ENCODE data around the gene SUN1. TPM values are rescaled to one million over a fixed set of nuclear protein-coding genes. Genes with fewer than 3 reads are reported as not detected.
A peak's percentile ranks its signal among the peaks of the same experiment; 100 is the strongest.
"Not testable (repeated sequence)": the region's sequence is repeated elsewhere in the genome, so short reads cannot be mapped to it uniquely, and the experiment has no call there.

SUN1 gene, protein sequence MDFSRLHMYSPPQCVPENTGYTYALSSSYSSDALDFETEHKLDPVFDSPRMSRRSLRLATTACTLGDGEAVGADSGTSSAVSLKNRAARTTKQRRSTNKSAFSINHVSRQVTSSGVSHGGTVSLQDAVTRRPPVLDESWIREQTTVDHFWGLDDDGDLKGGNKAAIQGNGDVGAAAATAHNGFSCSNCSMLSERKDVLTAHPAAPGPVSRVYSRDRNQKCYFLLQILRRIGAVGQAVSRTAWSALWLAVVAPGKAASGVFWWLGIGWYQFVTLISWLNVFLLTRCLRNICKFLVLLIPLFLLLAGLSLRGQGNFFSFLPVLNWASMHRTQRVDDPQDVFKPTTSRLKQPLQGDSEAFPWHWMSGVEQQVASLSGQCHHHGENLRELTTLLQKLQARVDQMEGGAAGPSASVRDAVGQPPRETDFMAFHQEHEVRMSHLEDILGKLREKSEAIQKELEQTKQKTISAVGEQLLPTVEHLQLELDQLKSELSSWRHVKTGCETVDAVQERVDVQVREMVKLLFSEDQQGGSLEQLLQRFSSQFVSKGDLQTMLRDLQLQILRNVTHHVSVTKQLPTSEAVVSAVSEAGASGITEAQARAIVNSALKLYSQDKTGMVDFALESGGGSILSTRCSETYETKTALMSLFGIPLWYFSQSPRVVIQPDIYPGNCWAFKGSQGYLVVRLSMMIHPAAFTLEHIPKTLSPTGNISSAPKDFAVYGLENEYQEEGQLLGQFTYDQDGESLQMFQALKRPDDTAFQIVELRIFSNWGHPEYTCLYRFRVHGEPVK
- 100 to 1,000 TPM in 1 of 2 donors, 10 to 100 TPM in 1; 46.4 to 103 TPM for total RNA-seq

DNA sequence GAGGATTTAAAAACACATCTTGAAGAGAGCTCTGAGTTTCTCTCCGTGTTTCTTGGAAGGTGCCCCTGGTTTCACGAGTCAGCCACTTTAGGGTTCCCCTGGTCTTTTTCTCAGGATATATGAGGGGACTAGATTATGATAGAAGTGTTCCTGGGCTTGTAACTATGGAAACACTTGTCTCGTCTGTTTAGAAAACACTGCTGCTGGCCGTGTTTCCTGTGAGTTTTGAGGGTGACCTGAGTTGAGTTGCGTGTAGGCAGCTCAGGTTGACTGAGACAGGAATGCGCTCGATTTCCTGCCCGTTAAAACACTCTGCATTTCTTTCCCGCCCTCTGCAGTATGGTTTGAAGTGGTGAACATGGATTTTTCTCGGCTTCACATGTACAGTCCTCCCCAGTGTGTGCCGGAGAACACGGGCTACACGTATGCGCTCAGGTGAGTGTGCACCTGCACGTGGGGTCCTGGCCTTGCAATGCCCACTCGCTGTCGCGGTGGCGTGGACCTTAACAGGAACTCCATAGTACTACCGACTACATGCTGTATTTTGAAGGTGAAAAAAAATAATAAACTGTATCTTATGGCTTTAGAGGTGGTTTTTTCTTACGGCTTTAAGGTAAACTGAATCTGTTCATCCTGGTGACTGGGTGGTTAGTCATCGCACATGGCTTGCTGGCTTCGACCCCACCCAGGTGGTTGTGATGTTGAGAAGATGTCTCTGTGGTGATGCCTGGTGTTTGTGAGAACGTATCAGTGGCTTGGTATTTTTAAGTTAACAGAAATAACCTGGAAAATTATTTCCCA is at the start of gene SUN1:
Gene SUN1 (plus strand): TSS at position 310 of the 801 bp plus-strand sequence. CDS start 49 bp downstream, at position 359.
- H3K27ac Mint-ChIP-seq: peak within 1 kb of the TSS; percentile 95
- H3K36me3 Mint-ChIP-seq (ENCODE audit: low read depth): peaks cover 44% of the 10 kb centered on the region
- peak; percentile 80 for ATAC-seq (replicated peaks)
- peaks cover 38% of the 10 kb centered on the region for H3K4me1 Mint-ChIP-seq
- no peaks in the 10 kb centered on the region for H3K9me3 Mint-ChIP-seq
- no peaks in the 10 kb centered on the region for H3K27me3 Mint-ChIP-seq
- peak within 1 kb of the TSS; percentile 80 for H3K4me3 Mint-ChIP-seq

DNA sequence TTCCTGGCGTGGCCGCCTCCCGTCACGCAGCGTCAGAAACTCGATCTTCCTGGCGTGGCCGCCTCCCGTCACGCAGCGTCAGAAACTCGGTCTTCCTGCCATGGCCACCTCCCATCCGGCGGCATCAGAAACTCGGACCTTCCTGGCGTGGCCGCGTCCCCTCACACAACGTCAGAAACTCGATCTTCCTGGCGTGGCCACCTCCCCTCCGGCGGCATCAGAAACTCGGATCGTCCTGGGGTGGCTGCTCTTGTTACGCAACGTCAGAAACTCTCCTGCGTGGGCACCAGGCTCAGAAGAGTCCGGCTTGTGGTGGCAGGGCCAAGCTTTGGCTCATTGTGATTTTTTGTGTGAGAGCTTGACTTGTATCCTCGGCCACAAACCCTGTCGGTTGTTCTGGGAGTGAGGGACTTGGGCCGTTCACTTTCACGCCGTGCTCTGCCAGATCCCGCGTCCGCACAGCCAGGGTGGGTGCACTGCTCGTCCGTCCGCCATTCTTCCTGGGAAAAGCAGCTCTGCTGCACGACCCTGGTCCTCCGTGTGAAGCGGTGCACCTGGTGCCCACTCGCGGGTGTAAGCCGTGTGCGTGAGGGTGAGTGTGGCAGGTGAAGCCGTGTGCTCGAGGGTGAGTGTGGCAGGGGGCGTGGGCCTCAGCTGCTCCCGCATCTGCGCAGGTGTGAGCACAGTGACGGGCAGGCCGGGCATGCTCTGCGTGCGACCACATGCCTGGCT is 49.4 kb upstream of the SUN1 start:
- no peaks in the 10 kb centered on the region for H3K9me3 Mint-ChIP-seq
- no peaks in the 10 kb centered on the region for H3K4me1 Mint-ChIP-seq
- no peak overlapping the region for H3K4me3 Mint-ChIP-seq
- H3K27ac Mint-ChIP-seq: no peak overlapping the region
- H3K36me3 Mint-ChIP-seq (ENCODE audit: low read depth): peaks cover 54% of the 10 kb centered on the region
- no peaks in the 10 kb centered on the region for H3K27me3 Mint-ChIP-seq
- no peak for ATAC-seq (replicated peaks)

DNA sequence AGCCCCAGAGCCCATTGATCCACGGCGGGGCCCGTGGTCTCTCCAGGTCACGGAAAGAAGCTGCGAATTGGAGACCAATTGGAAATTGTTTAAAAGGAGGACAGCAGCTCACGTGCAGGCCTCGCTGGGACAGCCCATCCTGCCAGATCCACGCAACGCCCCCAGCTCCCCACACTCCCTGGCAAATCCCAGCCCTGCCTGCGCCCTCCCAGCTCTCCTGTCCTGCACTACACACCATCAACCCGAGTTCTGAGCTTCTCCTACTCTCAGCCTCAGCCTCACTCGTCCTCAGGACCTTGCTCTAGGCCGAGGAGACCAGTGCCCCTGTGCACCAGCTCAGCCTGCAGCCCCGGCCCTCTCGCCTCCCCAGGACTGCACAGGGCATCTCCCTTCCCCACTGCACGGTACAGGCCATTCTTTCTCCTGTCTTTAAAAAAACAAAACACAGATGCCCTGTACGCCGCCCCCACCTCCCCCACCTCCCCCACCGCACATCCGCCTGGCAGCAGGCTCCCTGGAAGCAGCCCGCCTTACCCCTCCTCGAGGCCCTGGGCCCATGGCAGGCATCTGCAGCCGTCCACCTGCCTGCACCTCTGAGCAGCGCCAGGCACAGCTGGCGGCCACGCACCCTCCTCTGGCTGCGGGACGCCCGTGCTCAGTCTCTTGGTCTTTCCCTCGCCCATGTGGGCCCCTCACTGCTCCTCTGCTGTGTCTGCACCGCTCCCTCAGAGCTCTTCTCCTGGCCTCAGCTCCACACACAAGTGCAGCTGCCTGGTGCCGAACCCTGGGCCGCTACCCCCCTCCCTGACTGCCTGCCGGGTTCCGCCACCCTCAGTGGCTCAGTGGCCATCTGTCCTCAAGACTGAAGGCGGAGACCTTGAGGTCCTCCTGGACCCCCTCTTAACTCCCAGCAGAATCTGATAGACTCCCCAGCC is 48.5 kb upstream of the SUN1 start:
- H3K27me3 Mint-ChIP-seq: no peaks in the 10 kb centered on the region
- H3K36me3 Mint-ChIP-seq (ENCODE audit: low read depth): peaks cover 60% of the 10 kb centered on the region
- no peaks in the 10 kb centered on the region for H3K9me3 Mint-ChIP-seq
- H3K4me1 Mint-ChIP-seq: no peaks in the 10 kb centered on the region
- no peak for ATAC-seq (replicated peaks)
- H3K27ac Mint-ChIP-seq: peak overlapping the region; percentile 41
- no peak overlapping the region for H3K4me3 Mint-ChIP-seq

DNA sequence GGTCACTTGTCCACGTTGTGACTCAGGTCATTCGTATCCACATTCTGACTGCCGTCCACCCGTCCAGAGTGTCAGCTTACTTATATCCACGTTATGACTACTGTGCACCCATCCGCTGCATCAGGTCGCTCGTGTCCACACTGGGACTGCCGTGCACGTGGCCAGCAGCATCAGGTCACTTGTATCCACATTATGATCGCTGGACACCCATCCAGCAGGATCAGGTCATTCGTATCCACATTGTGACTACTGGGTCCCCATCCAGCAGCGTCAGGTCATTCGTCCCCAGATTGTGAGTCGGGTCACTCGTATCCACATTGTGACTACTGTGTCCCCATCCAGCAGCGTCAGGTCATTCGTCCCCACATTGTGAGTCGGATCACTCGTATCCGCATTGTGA is 47.3 kb upstream of the SUN1 start:
- H3K9me3 Mint-ChIP-seq: no peaks in the 10 kb centered on the region
- H3K27ac Mint-ChIP-seq: no peak overlapping the region
- H3K27me3 Mint-ChIP-seq: no peaks in the 10 kb centered on the region
- H3K4me1 Mint-ChIP-seq: no peaks in the 10 kb centered on the region
- no peak overlapping the region for H3K4me3 Mint-ChIP-seq
- ATAC-seq (replicated peaks): no peak
- peaks cover 59% of the 10 kb centered on the region for H3K36me3 Mint-ChIP-seq (ENCODE audit: low read depth)

DNA sequence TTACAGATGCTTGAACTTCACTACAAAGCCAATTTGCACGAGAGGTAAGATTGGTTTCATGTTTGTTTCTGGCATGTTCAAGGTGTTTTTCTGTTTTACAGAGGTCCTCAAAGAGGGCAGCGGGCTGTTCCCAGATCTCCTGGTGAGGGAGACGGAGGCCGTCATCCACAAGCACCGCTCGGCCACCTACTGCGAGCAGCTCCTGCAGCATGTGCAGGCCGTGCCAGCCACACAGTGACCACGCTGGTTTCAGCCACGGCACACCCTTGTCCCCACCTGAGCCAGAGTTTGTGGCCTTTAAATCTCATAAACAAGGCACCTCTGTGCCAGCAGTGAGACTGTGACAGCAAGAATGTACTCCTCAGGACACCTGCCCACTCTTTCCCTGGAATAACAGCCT is 46.9 kb upstream of the SUN1 start:
- H3K27me3 Mint-ChIP-seq: no peaks in the 10 kb centered on the region
- no peak overlapping the region for H3K4me3 Mint-ChIP-seq
- H3K36me3 Mint-ChIP-seq (ENCODE audit: low read depth): peaks cover 55% of the 10 kb centered on the region
- ATAC-seq (replicated peaks): no peak
- no peak overlapping the region for H3K27ac Mint-ChIP-seq
- no peaks in the 10 kb centered on the region for H3K4me1 Mint-ChIP-seq
- H3K9me3 Mint-ChIP-seq: no peaks in the 10 kb centered on the region

DNA sequence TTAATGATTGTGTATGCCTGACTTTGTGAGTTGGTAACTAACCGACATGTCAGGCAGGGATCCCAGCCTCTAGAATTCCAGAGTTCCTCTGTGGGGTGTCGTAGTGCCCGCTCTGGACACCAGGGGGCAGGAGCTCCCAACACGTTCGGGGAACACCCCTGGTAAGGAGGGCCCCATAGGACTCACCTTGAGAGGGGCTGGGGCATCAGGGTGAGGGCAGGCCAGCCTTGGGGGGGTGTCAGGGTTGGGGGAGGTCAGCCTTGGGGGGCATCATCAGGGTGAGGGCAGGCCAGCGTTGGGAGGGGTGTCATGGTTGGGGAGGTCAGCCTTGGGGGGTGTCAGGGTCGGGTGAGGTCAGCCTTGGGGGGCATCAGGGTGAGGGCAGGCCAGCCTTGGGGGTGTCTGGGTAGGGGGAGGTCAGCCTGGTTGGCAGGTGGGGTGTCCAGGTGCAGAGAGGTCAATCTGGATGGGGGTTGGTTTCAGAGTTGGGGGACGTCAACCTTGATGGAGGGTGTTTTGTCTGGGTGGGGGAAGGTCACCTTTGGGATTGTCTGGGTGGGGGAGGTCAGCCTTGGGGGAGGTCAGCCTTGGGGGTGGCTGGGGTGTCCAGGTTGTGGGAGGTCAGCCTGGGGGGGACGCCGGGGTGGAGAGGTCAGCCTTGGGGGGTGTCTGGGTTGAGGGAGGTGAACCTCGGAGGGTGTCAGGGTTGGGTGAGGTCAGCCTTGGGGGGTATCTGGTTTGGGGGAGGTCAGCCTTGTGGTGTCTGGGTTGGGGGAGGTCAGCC is 45.6 kb upstream of the SUN1 start:
- no peaks in the 10 kb centered on the region for H3K27me3 Mint-ChIP-seq
- H3K27ac Mint-ChIP-seq: no peak overlapping the region
- H3K9me3 Mint-ChIP-seq: no peaks in the 10 kb centered on the region
- ATAC-seq (replicated peaks): peak; percentile 83
- no peak overlapping the region for H3K4me3 Mint-ChIP-seq
- no peaks in the 10 kb centered on the region for H3K4me1 Mint-ChIP-seq
- H3K36me3 Mint-ChIP-seq (ENCODE audit: low read depth): peaks cover 42% of the 10 kb centered on the region

DNA sequence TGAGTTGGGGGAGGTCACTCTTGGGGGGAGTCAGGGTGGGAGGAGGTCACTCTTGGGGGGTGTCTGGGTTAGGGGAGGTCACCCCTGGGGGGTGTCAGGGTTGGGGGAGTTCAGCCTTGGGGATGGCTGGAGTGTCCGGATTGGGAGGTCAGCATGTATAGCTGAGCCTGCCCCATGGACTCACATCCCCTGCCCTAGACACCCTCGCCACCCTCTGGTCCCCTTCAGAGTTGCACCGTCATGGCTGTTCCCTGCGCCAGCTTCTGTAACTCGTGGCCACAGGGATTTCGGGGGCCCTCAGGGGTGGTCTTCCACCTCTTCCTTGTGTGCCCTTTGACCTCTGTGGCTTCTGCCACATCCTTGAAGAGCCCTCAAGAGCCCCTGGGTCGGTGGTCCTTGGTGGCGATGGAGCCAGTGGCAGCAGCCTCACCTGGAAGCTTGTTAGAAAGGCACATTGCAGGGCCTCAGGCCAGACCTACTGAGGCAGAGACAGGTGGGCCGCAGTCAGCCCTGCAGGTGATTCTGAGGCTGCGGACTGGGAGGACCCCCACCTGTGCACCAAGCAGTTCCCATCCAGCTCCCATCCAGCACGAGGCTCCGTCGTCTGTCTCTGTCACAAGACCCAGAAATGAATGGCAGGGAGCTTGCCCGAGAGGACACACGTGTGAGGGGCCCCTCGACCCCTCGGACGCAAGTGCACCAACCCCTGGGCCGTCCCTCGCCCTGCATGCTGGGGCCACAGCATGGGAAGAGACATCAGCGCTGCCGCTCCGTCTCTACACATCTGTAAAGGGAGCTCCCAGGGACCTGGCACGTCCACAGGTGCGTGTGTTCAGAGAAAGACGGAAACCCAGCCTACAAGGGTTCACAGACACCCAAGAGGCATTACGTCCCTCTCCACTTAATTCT is 44.7 kb upstream of the SUN1 start:
- no peak for ATAC-seq (replicated peaks)
- Mint-ChIP-seq H3K4me1 (no peaks in the 10 kb centered on the region), H3K27me3 (no peaks in the 10 kb centered on the region), H3K27ac (no peak overlapping the region), H3K9me3 (no peaks in the 10 kb centered on the region), H3K36me3 (ENCODE audit: low read depth) (peaks cover 34% of the 10 kb centered on the region), H3K4me3 (no peak overlapping the region)

DNA sequence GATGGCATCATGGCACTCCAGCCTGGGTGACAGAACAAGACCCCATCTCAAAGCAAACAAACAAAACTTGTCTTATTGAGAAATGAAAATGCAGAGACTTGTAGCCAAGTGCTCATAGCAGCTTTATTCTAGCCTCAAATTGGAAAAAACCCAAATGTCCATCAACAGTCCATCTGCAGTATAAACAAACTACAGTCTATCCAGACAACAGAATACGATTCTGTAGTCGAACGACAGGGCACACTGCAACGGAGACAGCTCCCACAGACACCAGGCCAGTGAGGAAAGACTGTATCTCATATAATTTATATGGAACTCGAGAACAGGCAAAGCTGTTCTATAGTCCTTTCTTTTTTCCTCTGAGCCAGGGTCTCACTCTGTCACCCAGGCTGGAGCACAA is 40.8 kb upstream of the SUN1 start:
- Mint-ChIP-seq H3K36me3 (ENCODE audit: low read depth) (peaks cover 10% of the 10 kb centered on the region), H3K4me1 (no peaks in the 10 kb centered on the region), H3K9me3 (no peaks in the 10 kb centered on the region), H3K27me3 (no peaks in the 10 kb centered on the region), H3K4me3 (no peak overlapping the region), H3K27ac (no peak overlapping the region)
- no peak for ATAC-seq (replicated peaks)

DNA sequence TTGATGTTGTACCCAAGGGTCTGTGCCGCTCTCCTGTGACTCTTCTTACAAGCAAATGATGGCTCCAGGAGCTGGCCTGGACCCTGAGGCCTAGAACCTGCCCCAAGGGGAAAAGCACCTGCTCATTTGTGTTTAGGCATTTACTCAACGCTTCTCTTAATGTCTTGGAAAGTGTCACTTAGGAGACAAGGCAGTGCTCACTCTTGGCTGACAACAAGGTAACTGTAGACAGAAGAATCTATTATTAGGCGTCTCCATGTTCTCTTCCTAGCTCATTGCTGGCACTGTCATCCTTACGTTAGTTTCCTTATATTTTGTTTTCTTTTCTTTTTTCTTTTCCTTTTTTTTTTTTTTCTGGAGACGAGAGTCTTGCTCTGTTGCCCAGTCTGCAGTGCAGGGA is 38.1 kb upstream of the SUN1 start:
- Mint-ChIP-seq H3K4me3 (no peak overlapping the region), H3K27ac (no peak overlapping the region), H3K9me3 (no peaks in the 10 kb centered on the region), H3K36me3 (ENCODE audit: low read depth) (no peaks in the 10 kb centered on the region), H3K4me1 (no peaks in the 10 kb centered on the region), H3K27me3 (no peaks in the 10 kb centered on the region)
- ATAC-seq (replicated peaks): no peak

DNA sequence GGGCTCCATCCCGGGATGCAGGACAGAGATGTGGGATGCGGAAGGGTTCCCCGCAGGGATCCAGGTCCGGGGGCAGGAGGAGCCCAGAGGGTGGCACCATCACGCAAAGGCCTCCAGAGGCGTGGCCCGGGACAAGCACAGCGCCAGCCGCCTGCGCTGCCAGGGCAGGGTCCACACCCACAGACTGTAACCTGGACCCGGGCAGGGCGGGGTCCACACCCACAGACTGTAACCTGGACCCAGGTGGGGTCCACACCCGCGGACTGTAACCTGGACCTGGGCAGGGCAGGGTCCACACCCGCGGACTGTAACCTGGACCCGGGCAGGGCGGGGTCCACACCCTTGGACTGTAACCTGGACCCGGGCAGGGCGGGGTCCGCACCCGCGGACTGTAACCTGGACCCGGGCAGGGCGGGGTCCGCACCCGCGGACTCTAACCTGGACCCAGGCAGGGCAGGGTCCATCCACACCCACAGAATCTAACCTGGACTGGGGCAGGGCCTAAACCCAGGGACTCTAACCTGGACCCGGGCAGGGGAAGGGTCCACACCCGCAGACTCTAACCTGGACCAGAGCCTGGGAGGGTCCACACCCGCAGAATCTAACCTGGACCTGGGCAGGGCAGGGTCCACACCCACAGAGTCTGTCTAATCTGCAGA is 37.5 kb upstream of the SUN1 start:
- H3K9me3 Mint-ChIP-seq: no peaks in the 10 kb centered on the region
- no peaks in the 10 kb centered on the region for H3K36me3 Mint-ChIP-seq (ENCODE audit: low read depth)
- H3K27me3 Mint-ChIP-seq: no peaks in the 10 kb centered on the region
- no peak overlapping the region for H3K4me3 Mint-ChIP-seq
- no peak overlapping the region for H3K27ac Mint-ChIP-seq
- no peak for ATAC-seq (replicated peaks)
- no peaks in the 10 kb centered on the region for H3K4me1 Mint-ChIP-seq

DNA sequence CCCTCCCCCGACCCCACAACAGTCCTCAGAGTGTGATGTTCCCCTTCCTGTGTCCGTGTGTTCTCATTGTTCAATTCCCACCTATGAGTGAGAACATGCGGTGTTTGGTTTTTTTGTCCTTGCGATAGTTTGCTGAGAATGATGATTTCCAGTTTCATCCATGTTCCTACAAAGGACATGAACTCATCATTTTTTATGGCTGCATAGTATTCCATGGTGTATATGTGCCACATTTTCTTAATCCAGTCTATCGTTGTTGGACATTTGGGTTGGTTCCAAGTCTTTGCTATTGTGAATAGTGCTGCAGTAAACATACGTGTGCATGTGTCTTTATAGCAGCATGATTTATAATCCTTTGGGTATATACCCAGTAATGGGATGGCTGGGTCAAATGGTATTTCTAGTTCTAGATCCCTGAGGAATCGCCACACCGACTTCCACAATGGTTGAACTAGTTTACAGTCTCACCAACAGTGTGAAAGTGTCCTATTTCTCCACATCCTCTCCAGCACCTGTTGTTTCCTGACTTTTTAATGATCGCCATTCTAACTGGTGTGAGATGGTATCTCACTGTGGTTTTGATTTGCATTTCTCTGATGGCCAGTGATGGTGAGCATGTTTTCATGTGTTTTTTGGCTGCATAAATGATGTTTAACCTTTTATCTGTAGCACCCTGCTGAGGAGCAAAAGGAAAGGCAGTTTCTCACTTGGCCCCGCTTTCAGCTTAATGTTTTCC is 35.7 kb upstream of the SUN1 start:
- H3K4me1 Mint-ChIP-seq; H3K36me3 Mint-ChIP-seq (ENCODE audit: low read depth); ATAC-seq (replicated peaks); H3K9me3 Mint-ChIP-seq; H3K27ac Mint-ChIP-seq; H3K27me3 Mint-ChIP-seq; H3K4me3 Mint-ChIP-seq: not testable (repeated sequence)

Data from activated T-helper 17 cell treated with anti-CD3 and anti-CD28 coated beads, Interleukin-2, amount 50 U/mL, for 72 hours (primary cell).